HG03064 (cell line): ENCODE results near the gene PML.

ENCODE experiments used
- ATAC-seq: cut with Tn5 transposase; IDR thresholded peaks from one replicate; pipeline ENCODE4 v1.9.1; 2021; ENCODE audit warnings: low read depth; ENCODE audit not compliant: unreplicated experiment

PML gene, protein sequence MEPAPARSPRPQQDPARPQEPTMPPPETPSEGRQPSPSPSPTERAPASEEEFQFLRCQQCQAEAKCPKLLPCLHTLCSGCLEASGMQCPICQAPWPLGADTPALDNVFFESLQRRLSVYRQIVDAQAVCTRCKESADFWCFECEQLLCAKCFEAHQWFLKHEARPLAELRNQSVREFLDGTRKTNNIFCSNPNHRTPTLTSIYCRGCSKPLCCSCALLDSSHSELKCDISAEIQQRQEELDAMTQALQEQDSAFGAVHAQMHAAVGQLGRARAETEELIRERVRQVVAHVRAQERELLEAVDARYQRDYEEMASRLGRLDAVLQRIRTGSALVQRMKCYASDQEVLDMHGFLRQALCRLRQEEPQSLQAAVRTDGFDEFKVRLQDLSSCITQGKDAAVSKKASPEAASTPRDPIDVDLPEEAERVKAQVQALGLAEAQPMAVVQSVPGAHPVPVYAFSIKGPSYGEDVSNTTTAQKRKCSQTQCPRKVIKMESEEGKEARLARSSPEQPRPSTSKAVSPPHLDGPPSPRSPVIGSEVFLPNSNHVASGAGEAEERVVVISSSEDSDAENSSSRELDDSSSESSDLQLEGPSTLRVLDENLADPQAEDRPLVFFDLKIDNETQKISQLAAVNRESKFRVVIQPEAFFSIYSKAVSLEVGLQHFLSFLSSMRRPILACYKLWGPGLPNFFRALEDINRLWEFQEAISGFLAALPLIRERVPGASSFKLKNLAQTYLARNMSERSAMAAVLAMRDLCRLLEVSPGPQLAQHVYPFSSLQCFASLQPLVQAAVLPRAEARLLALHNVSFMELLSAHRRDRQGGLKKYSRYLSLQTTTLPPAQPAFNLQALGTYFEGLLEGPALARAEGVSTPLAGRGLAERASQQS

DNA sequence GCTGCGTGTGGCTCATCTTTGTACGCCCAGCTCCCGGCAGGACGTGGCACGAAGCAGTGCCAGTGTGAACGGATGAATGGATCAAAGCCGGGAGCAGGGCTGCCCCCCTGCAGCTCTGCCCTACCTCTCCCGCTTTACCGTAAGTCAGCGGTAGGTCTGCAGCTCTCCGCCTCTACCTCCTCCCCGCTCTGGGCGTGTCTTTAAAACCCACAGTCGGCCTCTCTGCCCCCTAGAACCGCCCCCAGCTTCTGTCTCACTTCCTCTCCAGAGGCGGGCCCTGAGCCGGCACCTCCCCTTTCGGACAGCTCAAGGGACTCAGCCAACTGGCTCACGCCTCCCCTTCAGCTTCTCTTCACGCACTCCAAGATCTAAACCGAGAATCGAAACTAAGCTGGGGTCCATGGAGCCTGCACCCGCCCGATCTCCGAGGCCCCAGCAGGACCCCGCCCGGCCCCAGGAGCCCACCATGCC lies at the start of gene PML:
PML (plus strand) TSS at position 304 of the 471 bp plus-strand sequence; CDS start at position 401, 97 bp downstream.
- peak; percentile 57 for ATAC-seq

DNA sequence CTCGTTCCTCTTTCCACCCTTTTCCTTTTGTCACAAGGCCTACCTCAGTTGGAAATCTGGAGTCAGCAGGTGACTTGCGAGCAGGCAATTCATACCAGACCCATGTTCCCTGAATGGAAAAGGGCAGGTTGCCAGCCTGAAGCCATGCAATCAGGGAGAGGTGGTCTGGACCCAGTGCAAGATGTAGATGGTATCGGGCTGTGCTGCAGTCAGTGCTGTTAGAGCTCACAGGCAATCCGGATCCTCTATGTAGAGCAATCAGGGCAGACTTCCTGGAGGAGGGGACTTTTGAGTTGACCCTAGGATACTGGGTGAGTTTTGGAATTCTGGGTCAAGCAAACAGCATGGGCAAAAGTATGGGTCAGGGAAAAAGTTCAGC lies 49.4 kb upstream of the PML start:
- ATAC-seq: no peak

DNA sequence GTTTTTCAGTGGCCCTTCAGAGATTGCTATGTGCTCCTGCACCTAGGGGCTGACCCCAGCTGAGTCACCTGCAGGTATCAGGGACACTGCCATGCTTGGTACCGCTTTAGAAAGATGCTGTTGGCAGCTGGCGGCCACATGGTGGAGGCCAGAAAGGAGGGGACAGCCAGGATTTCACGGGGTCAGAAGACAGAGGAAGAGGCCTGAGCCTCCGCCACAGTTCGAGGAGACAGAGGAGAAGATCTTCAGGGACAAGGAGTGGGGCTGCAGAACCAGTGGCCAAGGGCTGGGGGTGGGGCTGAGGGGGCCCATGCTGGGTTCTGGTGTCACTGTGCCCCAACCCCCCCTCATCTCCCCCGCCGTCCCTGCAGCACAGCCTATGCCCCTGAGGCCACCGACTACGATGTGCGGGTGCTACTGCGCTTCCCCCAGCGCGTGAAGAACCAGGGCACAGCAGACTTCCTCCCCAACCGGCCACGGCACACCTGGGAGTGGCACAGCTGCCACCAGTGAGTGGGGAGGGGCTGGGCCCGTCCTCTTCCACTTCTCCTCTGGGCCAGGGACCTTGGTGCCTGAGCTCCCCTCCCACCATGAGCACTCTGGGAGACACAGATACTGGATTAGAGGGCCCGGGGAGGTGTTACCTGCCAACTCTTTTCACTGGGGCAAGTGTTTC lies 48.3 kb upstream of the PML start:
- no peak for ATAC-seq

DNA sequence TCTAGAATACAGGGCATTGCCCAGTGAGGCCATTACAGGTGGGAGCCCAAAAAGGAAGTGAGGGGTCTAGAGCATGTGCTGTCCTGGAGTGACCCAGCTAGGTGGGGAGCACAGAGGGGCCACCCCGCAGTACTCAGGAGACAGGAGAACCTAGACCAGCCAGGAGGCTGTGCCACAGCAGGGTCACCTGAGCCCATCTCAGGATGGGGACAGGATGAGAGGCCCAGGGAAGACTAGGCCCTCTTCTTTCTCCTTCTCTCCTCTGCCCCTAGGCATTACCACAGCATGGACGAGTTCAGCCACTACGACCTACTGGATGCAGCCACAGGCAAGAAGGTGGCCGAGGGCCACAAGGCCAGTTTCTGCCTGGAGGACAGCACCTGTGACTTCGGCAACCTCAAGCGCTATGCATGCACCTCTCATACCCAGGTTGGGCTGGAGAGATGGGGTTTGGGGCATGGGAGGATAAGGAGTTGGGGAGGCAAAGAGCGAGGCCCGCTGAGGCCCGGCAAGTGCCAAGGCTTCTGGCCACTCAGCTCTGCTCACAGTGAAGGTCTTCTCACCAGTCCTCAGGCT lies 47.6 kb upstream of the PML start:
- ATAC-seq: no peak

DNA sequence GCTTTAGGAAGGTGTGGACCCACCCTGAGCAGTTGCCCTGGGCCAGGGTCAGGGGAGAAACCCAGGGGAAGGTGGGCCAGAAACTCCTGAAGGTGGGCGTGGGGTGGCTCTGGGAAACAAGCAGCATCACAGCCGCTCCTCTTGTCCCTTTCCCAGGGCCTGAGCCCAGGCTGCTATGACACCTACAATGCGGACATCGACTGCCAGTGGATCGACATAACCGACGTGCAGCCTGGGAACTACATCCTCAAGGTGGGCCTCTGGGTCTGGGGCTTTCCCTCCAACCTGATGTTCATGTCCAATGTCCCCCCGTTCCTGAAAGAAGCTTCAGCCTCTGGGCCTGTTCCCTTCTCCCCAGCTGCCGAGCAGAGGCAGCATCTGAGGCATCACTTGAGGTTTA lies 46.9 kb upstream of the PML start:
- no peak for ATAC-seq

DNA sequence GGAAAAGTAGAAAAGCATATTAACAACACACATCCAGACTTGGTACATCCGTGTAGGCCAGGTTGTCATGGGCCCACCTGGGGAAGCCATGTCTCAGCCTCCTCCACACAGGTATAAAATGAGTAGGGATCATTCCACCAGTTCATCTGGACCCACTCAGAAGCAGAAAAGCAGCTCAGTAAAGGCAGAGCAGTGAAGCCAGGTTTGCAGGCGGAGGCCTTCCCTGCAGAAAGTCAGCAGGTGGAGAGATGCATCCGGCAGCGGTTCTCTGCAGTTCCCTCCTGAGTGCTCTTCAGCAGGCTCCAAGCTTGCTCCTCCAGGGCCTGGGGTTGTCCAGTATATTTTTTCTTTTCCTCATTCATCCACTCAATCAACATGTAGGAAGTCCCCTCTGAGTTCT lies 46.1 kb upstream of the PML start:
- no peak for ATAC-seq

DNA sequence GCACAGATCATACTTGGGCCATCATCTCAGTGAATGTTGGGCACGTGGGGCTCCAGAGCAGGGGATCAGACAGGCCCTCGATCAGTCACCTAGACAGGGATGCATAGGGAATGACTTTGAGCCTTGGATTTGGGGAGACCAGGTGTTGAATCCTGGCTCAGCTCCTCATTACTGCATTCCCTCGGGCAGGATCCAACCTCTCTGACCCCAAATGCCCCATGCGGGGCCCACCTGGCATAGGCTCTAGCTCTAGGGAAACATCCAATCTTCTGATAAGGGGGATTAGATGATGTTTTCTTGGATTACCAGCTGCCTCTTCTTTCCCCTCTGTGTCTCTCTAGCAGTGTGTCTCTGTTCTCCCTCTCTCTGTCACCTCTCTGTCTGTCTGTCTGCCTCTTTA lies 45.5 kb upstream of the PML start:
- ATAC-seq: no peak

DNA sequence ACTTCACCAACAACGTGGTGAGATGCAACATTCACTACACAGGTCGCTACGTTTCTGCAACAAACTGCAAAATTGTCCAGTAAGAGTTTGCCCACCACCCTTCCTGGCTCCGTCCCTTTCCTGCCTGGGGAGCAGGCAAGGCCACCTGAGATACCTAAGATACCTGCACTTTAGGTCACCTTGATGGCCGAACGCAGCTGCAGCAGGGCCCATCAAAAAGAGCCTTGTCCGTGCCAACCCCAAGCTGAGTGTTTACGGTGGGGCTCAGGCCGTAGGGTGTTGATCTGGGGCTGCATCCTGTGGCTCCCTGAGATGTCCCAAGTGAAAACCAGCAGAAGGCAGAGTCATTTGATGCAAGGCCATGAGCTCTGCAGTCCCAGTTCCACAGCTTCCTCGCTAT lies 45.0 kb upstream of the PML start:
- no peak for ATAC-seq

DNA sequence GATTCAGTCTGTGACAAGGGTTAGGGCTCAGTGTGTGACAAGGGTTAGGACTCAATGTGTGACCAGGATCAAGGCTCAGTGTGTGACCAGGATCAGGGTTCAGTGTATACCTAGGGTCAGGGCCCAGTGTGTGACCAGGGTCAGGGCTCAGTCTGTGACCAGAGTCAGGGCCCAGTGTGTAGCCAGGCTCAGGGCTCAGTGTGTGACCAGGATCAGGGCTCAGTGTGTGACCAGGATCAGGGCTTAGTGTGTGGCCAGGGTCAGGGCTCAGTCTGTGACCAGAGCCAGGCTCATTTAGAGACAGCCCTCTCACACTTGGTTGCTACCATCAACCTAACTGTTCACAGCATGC lies 44.1 kb upstream of the PML start:
- ATAC-seq: no peak

DNA sequence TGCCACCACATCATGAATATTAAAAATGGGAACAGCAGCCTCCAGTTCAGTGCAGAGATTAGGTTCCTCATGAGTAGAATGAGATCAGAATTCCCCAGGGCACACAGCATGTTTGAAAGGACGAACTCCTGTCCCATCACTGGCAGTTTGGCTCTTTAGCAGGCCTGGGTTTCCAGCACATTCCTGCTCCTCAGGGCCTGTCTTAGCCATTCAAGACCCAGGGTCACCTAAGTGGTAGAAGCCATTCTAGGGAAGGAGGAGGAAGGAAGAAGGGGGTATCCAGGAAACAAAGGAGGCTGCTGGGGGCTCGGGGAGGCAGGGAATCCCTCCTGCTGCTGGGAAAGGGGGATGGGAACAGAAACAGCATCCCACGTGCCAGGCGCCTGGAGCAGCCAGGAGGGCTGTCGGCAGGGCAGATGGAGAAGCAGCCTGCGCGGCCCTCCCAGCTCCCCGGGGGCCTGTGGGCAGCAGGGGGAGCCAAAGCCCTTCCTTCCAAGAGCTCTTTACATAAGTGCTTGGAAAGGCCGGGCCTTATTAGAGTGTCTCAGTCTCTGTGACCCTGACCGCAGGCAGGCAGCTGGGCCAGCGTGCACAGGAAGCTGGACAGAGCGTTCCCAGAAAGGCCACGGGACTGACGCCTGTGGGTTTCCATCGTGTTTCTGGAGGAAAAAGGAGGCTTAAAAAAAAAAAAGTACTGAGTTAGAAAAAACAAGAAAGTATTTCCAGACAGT lies 43.5 kb upstream of the PML start:
- no peak for ATAC-seq

DNA sequence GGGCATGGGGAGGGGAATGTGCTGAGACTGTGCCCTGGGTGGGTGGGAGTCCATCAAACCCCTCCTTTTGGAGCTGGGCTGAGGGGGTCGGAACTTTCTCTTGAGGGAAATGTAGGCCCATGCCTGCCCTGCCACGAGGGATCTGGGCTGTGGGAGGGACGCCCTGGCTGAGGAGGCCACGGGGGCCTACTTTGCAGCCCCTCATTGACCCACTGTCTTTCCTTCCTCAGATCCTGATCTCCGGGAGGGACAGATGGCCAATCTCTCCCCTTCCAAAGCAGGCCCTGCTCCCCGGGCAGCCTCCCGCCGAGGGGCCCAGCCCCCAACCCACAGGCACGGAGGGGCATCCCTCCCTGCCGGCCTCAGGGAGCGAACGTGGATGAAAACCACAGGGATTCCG lies 42.9 kb upstream of the PML start:
- ATAC-seq: no peak

DNA sequence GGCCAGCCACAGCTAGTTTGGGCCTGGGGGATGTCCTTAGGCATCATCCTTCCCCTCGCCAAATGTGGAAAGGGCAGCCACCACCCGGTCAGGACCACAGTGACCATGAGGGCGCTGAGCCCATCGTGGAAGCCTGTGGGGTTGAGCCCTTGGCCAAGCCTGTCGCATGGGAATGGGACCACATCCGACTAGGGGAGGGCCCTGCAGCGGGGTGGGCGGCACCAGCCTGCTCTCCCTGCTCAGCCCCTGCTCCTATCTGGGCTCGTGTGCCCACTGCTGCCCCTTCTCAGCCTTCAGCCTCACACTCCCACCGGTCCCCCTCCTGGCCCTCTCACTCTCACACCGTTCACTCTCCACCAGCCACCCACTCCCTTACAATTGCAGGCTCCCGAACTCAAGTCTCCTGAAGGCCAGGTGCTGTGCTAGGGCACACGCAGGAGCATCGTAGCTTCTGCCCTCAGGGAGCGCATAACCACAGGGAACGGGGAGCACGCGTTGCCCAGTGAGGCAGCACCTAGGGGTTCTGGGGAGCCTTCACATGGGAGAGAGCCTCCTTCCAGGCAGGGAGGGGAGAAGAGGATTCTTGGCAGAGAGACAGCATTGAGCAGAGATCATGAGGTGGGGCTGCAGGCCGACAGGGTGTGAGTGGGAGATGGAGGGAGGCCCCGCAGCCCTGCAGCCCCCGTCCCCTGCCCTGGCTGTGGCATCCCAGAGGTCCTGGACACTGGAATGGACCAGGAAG lies 42.2 kb upstream of the PML start:
- ATAC-seq: no peak

DNA sequence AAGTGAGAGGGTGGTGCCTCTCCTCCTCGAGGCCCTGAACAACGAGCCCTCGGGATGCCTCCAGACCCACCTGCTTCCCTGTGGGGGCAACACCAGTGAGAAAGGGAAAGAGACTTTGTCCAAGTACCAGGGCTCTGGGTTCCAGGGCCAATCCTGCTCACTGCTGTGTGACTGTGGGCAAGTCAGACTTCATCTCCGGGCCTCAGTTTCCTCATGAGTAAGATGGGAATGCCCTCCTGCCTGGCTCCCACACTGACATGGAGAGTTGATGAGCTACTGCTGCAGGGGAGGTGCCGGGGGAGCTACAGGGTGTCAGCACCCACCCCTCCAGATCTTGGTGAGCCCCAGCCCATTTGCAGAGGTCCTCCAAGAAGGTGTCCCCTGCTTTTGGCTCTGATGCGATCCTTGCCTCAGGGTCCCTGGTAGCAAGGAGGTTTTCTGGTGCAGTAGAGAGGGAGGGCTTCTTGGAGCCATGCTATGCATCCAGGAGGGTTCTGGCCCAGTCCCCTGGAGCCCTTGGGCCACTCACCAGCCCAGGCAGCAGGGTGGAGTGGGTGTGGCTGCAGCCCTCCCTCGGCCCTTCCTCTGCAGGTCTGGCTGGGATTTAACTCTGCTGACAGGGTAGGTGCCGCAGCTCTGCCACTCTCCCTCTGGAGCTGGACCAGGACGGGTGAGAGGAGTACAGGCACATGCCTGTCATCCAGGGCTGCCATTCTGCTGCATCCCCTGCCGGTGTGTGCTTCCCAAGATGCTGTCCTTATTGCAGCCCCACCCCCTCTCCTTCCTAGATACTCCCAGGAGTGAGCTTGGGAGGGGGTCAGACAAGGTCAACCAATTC lies 41.4 kb upstream of the PML start:
- ATAC-seq: no peak

DNA sequence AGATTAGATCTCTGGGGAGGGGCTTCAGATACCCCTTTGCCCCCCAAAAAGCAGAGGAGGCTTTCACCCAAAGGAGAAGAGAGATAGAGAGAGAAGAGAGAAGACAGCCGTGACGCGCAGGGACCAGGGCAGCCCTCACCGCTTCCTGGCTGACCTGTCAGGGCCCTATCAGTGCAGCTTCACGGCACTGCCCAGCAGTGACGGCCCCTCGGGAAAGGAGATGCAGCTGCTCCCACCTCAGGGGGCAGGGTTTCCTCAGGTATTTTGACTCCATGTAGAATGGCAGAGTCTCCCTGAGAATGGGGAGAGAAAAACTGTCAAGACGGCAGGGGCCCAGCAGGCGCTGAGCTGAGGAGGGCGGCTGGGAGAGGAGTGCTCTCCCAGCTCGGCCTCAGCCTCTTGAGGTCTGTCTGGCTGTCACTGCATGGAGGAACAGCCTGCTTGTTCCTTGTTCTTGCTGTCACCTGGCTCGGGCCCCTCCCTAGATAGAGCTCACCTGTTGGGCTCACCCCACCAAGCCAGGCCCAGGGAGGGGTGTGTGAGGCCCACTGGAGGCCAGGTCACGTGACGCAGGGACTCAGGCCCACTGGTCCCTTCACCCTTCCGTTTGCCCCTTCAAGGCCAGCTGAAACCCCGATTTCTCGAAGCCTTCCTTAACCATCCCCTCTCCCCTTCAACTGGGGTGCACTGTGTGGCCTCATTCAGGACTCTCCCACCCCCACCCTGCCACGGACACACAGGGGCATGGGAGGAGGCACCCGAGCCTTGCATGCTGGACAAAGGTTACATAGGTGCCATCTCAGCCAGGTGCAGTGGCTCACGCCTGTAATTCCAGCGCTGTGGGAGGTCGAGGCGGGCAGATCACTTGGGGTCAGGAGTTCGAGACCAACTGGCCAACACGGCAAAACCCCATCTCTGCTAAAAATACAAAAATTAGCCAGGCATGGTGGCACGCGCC lies 40.0 kb upstream of the PML start:
- ATAC-seq: no peak

DNA sequence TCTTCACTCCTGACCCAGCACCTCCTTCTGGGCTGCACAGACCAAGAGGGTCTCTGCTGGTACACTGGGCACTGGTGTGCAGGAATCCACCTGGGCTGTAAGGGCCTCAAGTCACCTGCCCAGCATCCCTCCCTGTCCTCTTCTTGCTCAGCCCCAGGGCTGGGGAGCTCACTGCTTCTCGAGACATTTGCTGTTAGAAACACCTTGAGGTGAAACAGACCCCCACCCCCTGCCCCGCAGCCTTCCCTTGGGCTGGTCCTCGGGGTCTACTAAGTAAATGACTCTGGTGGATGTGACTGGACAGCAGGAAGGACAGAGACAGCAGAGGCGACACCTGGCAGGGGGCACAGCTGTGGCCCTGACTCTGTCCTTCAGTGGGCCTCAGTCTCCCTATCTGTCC lies 39.2 kb upstream of the PML start:
- no peak for ATAC-seq

DNA sequence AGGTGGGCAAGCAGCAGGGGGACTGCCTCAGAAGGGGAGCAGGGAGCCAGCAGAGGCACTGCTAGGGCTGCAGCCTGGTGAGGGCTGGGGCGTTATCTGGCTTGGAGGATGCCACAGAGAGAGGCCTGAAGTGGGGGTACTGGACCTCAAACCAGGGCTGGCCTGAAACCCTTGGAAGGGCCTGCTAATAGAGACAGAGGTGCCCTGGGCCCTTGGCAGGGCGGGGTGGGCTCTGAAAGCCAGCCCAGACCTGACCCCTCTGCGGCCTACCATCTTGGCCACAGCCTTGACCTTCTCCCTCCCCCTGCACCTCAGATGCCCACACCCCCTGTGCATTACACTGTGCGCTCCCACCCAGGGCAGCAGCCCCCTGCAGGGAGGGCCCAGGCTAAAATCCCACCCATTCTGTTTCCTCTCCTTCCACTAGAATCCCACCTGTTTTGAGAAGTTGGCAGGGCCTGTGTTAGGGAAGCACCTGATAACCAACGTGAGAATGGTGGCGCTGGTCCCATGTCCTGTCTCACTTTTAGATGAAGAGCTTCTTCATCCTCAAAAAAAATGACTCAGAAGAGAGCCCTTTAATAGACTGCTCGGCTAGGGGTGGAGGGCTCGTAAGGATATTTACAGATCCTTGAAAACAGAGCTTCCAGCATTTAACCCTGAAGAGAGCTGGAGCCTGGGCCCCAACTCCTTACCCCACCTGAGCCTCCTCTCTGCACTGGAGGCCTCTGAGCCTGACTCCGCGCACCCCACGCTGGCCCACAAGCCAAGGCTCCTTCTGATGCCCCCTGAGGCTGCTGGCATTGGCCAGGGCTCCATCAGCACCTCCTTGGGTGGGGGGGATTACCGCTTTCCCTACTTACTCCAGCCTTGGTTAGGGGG lies 38.4 kb upstream of the PML start:
- no peak for ATAC-seq

DNA sequence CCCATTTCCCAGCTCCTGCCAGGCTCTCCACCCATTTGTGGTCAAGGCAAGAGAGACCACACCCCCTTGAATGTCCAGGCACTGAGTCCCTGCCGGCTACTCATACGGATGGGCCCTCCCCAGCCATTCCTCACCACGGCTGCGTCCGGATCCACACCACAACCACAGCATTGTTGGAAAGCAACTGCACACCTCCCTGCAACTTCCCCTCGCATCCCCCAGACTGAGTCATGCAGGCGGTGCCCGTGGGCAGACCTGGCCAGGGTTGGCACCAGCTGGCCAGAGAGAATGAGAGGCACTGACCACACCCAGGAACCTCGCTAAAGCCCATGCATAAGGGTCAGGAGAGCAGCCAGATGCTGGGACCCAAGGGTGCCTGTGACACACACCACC lies 37.8 kb upstream of the PML start:
- no peak for ATAC-seq
